ENCODE data around the gene COL23A1. TPM values are rescaled to one million over a fixed set of nuclear protein-coding genes. Genes with fewer than 3 reads are reported as not detected.

Gene COL23A1
- total and polyA plus RNA-seq, 8 donors: 0.06 to 0.68 (median 0.33) TPM; not detected in 2

DNA sequence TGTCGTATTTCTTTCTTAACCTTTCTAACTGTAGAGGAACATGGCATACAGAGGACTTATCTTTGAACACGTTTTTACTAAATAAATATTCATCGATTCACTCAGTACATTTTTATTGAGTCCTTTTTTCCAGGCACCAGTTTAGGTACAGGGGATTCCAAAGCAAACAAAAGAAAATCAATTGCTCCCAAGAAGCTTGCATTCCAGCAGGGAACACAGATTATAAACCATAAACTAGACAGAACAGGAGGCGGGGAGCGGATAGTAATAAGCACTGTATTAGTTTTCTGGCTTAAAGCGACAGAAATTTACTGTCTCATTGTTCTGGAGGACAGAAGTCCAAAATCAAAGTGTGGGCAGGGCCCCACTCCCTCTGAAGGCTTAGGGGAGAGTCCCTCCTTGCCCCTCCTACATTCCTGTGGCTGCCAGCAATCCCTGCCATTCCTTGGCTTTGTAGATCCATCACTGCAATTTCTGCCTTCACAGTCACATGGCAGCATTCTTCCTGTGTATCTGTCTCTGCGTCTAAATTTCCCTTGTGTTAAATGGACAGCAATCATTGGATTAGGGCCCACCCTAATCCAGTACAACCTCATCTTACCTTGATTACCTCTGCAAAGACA is 115.5 kb downstream of the COL23A1 start:
- no peak for FAIRE-seq

DNA sequence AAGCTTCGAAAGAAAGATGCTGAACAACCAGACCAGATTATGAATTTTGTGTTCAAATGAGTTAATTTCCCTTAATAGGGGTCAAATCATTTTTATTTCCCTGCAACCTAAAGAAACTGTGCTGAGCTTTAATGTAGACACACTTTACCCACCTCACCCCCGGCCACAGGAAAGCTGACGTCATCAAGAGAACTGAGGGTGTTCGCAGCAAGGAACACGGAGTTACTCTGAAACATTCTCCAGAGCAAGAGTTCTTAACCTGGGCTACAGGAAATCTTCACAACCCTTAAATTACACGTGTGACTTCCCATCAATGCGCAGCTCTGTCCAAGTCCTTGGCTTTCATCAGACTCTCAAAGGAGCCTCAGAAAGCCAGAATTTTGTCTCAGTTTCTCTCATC is 116.3 kb downstream of the COL23A1 start:
- H3K4me1 ChIP-seq: peaks cover 0 to 5% (median 0%) of the 10 kb centered on the region in 3 donors
- H3K27me3 ChIP-seq: no peaks in the 10 kb centered on the region
- H3K4me3 ChIP-seq: no peak overlapping the region
- no peak for DNase-seq
- intact Hi-C loops (cut with DNase I): no loop called here
- no peak for FAIRE-seq
- TF ChIP-seq, protein P1, sequence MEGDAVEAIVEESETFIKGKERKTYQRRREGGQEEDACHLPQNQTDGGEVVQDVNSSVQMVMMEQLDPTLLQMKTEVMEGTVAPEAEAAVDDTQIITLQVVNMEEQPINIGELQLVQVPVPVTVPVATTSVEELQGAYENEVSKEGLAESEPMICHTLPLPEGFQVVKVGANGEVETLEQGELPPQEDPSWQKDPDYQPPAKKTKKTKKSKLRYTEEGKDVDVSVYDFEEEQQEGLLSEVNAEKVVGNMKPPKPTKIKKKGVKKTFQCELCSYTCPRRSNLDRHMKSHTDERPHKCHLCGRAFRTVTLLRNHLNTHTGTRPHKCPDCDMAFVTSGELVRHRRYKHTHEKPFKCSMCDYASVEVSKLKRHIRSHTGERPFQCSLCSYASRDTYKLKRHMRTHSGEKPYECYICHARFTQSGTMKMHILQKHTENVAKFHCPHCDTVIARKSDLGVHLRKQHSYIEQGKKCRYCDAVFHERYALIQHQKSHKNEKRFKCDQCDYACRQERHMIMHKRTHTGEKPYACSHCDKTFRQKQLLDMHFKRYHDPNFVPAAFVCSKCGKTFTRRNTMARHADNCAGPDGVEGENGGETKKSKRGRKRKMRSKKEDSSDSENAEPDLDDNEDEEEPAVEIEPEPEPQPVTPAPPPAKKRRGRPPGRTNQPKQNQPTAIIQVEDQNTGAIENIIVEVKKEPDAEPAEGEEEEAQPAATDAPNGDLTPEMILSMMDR (IDR thresholded peaks at IDR 0.05): no peak
- H3K36me3 ChIP-seq: no peaks in the 10 kb centered on the region
- H3K9me3 ChIP-seq: no peaks in the 10 kb centered on the region
- no peak overlapping the region for H3K27ac ChIP-seq
- ATAC-seq: no peak
- 52 to 61% methylated on average over 7 of the region's 7 CpGs for WGBS, 2 donors

More for the DNA sequence above, 115.5 kb downstream of the COL23A1 start:
- ATAC-seq: peak in 2 of 4 donors; percentile 11 to 53
- Histone ChIP-seq H3K9me3 (no peaks in the 10 kb centered on the region), H3K27me3 (no peaks in the 10 kb centered on the region), H3K27ac (no peak overlapping the region), H3K4me3 (no peak overlapping the region), H3K36me3 (no peaks in the 10 kb centered on the region), H3K4me1 (peaks cover 0 to 5% (median 0%) of the 10 kb centered on the region in 3 donors)
- TF ChIP-seq, protein P1 (IDR thresholded peaks at IDR 0.05): no peak
- intact Hi-C loops (cut with DNase I): no loop called here
- DNase-seq: no peak
- WGBS, 2 donors: 19 to 24% methylated on average over 7 of the region's 7 CpGs

DNA sequence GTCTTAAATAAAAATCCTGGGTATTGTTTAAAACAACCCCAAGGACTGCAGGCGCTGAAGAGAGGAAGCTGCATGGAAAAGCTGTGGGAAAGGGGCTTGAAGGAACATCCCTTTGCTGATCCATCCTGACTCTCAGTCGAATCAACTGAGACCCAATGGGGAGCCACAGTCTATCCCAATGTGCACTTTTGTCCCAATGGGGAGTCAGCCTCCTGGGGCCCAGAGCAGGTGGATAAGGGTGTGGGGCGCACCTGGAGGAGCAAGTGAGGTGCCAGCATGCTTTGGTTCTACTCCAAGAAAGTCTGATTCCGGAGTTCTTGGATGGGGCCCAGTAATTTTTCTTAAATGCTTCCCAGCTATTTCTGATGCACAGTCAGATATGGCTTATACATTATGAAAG is 118.1 kb downstream of the COL23A1 start:
- FAIRE-seq (no peak), DNase-seq (no peak), ATAC-seq (no peak)
- H3K4me1 ChIP-seq: peaks cover 0 to 5% (median 0%) of the 10 kb centered on the region in 3 donors
- H3K27me3 ChIP-seq: no peaks in the 10 kb centered on the region
- 60 to 61% methylated on average over 4 of the region's 4 CpGs for WGBS, 2 donors
- H3K27ac ChIP-seq: no peak overlapping the region
- no peaks in the 10 kb centered on the region for H3K36me3 ChIP-seq
- H3K4me3 ChIP-seq: no peak overlapping the region
- H3K9me3 ChIP-seq: no peaks in the 10 kb centered on the region
- TF ChIP-seq, protein P1 (IDR thresholded peaks at IDR 0.05): no peak
- intact Hi-C loops (cut with DNase I): no loop called here

DNA sequence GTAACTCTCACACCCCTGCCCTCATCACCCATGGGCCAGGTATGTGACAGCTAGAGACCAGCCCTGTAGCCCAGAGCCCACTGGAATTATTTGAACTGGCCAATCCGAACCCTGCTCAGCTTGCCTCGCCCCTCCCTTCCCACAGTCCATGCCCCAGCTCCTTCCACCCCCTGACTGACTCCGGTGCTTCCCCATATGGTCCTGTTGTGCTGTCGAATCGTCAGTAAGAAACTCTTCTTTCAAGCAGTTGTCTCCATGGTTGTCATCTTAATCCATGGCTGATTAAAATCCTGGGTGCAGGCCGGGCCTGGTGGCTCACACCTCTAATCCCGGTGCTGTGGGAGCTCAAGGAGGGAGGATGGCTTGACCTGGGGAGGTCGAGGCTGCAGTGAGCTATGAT is 118.5 kb downstream of the COL23A1 start:
- DNase-seq (no peak), ATAC-seq (no peak), FAIRE-seq (no peak)
- H3K27me3 ChIP-seq: no peaks in the 10 kb centered on the region
- TF ChIP-seq, protein P1 (IDR thresholded peaks at IDR 0.05): no peak
- intact Hi-C loops (cut with DNase I): no loop called here
- 75 to 88% methylated on average over 8 of the region's 8 CpGs for WGBS, 2 donors
- no peaks in the 10 kb centered on the region for H3K36me3 ChIP-seq
- H3K4me1 ChIP-seq: peaks cover 0 to 5% (median 0%) of the 10 kb centered on the region in 3 donors
- no peaks in the 10 kb centered on the region for H3K9me3 ChIP-seq
- no peak overlapping the region for H3K4me3 ChIP-seq
- no peak overlapping the region for H3K27ac ChIP-seq

DNA sequence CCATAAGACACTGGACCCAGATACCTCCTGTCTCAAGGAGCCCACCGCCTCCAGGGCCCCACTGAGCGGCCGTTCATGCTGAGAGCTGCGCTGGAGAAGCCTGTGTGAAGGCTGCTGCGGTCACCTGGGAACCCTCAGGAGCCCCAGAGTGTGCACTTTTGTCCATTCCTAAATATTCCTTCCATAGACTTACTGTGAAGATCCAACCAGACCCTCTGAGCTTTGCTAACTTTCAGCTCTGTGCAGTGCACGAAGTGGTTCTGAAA is 119.5 kb downstream of the COL23A1 start:
- no peaks in the 10 kb centered on the region for H3K36me3 ChIP-seq
- DNase-seq: no peak

More for the DNA sequence above, 119.5 kb downstream of the COL23A1 start:
- Histone ChIP-seq H3K9me3 (no peaks in the 10 kb centered on the region), H3K4me3 (no peak overlapping the region), H3K4me1 (peaks cover 0 to 5% (median 0%) of the 10 kb centered on the region in 3 donors), H3K27ac (no peak overlapping the region), H3K27me3 (no peaks in the 10 kb centered on the region)
- FAIRE-seq (no peak), ATAC-seq (no peak)
- TF ChIP-seq, protein P1 (IDR thresholded peaks at IDR 0.05): no peak
- intact Hi-C loops (cut with DNase I): no loop called here
- 69 to 73% methylated on average over 6 of the region's 6 CpGs for WGBS, 2 donors
